ENCODE results near the gene VPS8.

The VPS8 gene

GRCh38 chr3:184811999-184812661 is at the start of gene VPS8:
TSS of gene VPS8 (plus strand) at chr3:184812166. CDS start at chr3:184824633, 12,467 bp downstream.
- peaks cover 4% of the 10 kb centered on the region; the same call in 1 of the 2 replicates for H3K36me3 ChIP-seq (ENCODE audit: control insufficient read depth, insufficient read depth, low read length)
- no peak within 1 kb of the TSS for H3K27ac ChIP-seq (ENCODE audit: low read depth, low read length)
- H3K27me3 ChIP-seq (ENCODE audit: control insufficient read depth, insufficient read depth, low read length), result no peaks in the 10 kb centered on the region
- H3K9ac ChIP-seq (ENCODE audit: low read length), result peak within 1 kb of the TSS; percentile 52
- 0 out of 2 replicates have a peak, but pooled peaks cover 8% of the 10 kb centered on the region for H3K4me1 ChIP-seq (ENCODE audit: control insufficient read depth, insufficient read depth, low read length)
- no peaks in the 10 kb centered on the region for H3K9me3 ChIP-seq (ENCODE audit: control insufficient read depth, insufficient read depth, low read depth, low read length)
- H3K4me3 ChIP-seq (ENCODE audit: low read depth, low read length), result peak within 1 kb of the TSS; percentile 86

- Histone ChIP-seq H3K9ac (ENCODE audit: low read length) (no peak overlapping the region), H3K4me1 (ENCODE audit: control insufficient read depth, insufficient read depth, low read length) (peaks cover 23% of the 10 kb centered on the region)
Measured at GRCh38 chr3:184764191-184764590, 47.8 kb upstream of the VPS8 start.

GRCh38 chr3:184765047-184765729 is 46.8 kb upstream of the VPS8 start:
- H3K27ac ChIP-seq (ENCODE audit: low read depth, low read length), result no peak overlapping the region
- no peaks in the 10 kb centered on the region for H3K27me3 ChIP-seq (ENCODE audit: control insufficient read depth, insufficient read depth, low read length)
- H3K9ac ChIP-seq (ENCODE audit: low read length), result no peak overlapping the region
- H3K4me1 ChIP-seq (ENCODE audit: control insufficient read depth, insufficient read depth, low read length), result peaks cover 29% of the 10 kb centered on the region
- H3K4me3 ChIP-seq (ENCODE audit: low read depth, low read length), result no peak overlapping the region
- no peaks in the 10 kb centered on the region for H3K9me3 ChIP-seq (ENCODE audit: control insufficient read depth, insufficient read depth, low read depth, low read length)
- no peaks in the 10 kb centered on the region for H3K36me3 ChIP-seq (ENCODE audit: control insufficient read depth, insufficient read depth, low read length)

More at GRCh38 chr3:184764191-184764590, 47.8 kb upstream of the VPS8 start:
- no peak overlapping the region for H3K4me3 ChIP-seq (ENCODE audit: low read depth, low read length)
- no peaks in the 10 kb centered on the region for H3K36me3 ChIP-seq (ENCODE audit: control insufficient read depth, insufficient read depth, low read length)
- no peaks in the 10 kb centered on the region for H3K27me3 ChIP-seq (ENCODE audit: control insufficient read depth, insufficient read depth, low read length)
- H3K27ac ChIP-seq (ENCODE audit: low read depth, low read length), result no peak overlapping the region
- H3K9me3 ChIP-seq (ENCODE audit: control insufficient read depth, insufficient read depth, low read depth, low read length), result no peaks in the 10 kb centered on the region

- Histone ChIP-seq H3K9ac (ENCODE audit: low read length) (no peak overlapping the region), H3K27ac (ENCODE audit: low read depth, low read length) (no peak overlapping the region), H3K27me3 (ENCODE audit: control insufficient read depth, insufficient read depth, low read length) (no peaks in the 10 kb centered on the region)
Measured at GRCh38 chr3:184765730-184766074, 46.3 kb upstream of the VPS8 start.

GRCh38 chr3:184766555-184767261 is 45.3 kb upstream of the VPS8 start:
- peaks cover 27% of the 10 kb centered on the region for H3K4me1 ChIP-seq (ENCODE audit: control insufficient read depth, insufficient read depth, low read length)
- no peak overlapping the region for H3K4me3 ChIP-seq (ENCODE audit: low read depth, low read length)
- H3K9me3 ChIP-seq (ENCODE audit: control insufficient read depth, insufficient read depth, low read depth, low read length), result no peaks in the 10 kb centered on the region
- no peaks in the 10 kb centered on the region for H3K36me3 ChIP-seq (ENCODE audit: control insufficient read depth, insufficient read depth, low read length)
- no peak overlapping the region for H3K27ac ChIP-seq (ENCODE audit: low read depth, low read length)
- no peaks in the 10 kb centered on the region for H3K27me3 ChIP-seq (ENCODE audit: control insufficient read depth, insufficient read depth, low read length)
- no peak overlapping the region for H3K9ac ChIP-seq (ENCODE audit: low read length)

More at GRCh38 chr3:184765730-184766074, 46.3 kb upstream of the VPS8 start:
- Histone ChIP-seq H3K4me1 (ENCODE audit: control insufficient read depth, insufficient read depth, low read length) (peaks cover 27% of the 10 kb centered on the region), H3K9me3 (ENCODE audit: control insufficient read depth, insufficient read depth, low read depth, low read length) (no peaks in the 10 kb centered on the region), H3K36me3 (ENCODE audit: control insufficient read depth, insufficient read depth, low read length) (no peaks in the 10 kb centered on the region), H3K4me3 (ENCODE audit: low read depth, low read length) (no peak overlapping the region)

GRCh38 chr3:184767377-184767776 is 44.6 kb upstream of the VPS8 start:
- no peaks in the 10 kb centered on the region for H3K9me3 ChIP-seq (ENCODE audit: control insufficient read depth, insufficient read depth, low read depth, low read length)
- H3K36me3 ChIP-seq (ENCODE audit: control insufficient read depth, insufficient read depth, low read length), result no peaks in the 10 kb centered on the region
- no peak overlapping the region for H3K27ac ChIP-seq (ENCODE audit: low read depth, low read length)
- no peak overlapping the region for H3K9ac ChIP-seq (ENCODE audit: low read length)
- no peaks in the 10 kb centered on the region for H3K27me3 ChIP-seq (ENCODE audit: control insufficient read depth, insufficient read depth, low read length)
- H3K4me1 ChIP-seq (ENCODE audit: control insufficient read depth, insufficient read depth, low read length), result peaks cover 26% of the 10 kb centered on the region
- no peak overlapping the region for H3K4me3 ChIP-seq (ENCODE audit: low read depth, low read length)

GRCh38 chr3:184769382-184770170 is 42.4 kb upstream of the VPS8 start:
- H3K4me3 ChIP-seq (ENCODE audit: low read depth, low read length), result no peak overlapping the region
- H3K36me3 ChIP-seq (ENCODE audit: control insufficient read depth, insufficient read depth, low read length), result no peaks in the 10 kb centered on the region

GRCh38 chr3:184770541-184770940 is 41.4 kb upstream of the VPS8 start:
- H3K9me3 ChIP-seq (ENCODE audit: control insufficient read depth, insufficient read depth, low read depth, low read length), result no peaks in the 10 kb centered on the region
- no peaks in the 10 kb centered on the region for H3K36me3 ChIP-seq (ENCODE audit: control insufficient read depth, insufficient read depth, low read length)
- no peak overlapping the region for H3K9ac ChIP-seq (ENCODE audit: low read length)
- no peaks in the 10 kb centered on the region for H3K27me3 ChIP-seq (ENCODE audit: control insufficient read depth, insufficient read depth, low read length)
- H3K27ac ChIP-seq (ENCODE audit: low read depth, low read length), result no peak overlapping the region
- H3K4me3 ChIP-seq (ENCODE audit: low read depth, low read length), result no peak overlapping the region
- H3K4me1 ChIP-seq (ENCODE audit: control insufficient read depth, insufficient read depth, low read length), result peaks cover 38% of the 10 kb centered on the region

More at GRCh38 chr3:184769382-184770170, 42.4 kb upstream of the VPS8 start:
- peaks cover 35% of the 10 kb centered on the region for H3K4me1 ChIP-seq (ENCODE audit: control insufficient read depth, insufficient read depth, low read length)
- H3K9me3 ChIP-seq (ENCODE audit: control insufficient read depth, insufficient read depth, low read depth, low read length), result no peaks in the 10 kb centered on the region
- H3K9ac ChIP-seq (ENCODE audit: low read length), result no peak overlapping the region
- H3K27me3 ChIP-seq (ENCODE audit: control insufficient read depth, insufficient read depth, low read length), result no peaks in the 10 kb centered on the region
- no peak overlapping the region for H3K27ac ChIP-seq (ENCODE audit: low read depth, low read length)

GRCh38 chr3:184771301-184772127 is 40.5 kb upstream of the VPS8 start:
- H3K9ac ChIP-seq (ENCODE audit: low read length), result no peak overlapping the region
- no peaks in the 10 kb centered on the region for H3K36me3 ChIP-seq (ENCODE audit: control insufficient read depth, insufficient read depth, low read length)
- H3K27me3 ChIP-seq (ENCODE audit: control insufficient read depth, insufficient read depth, low read length), result no peaks in the 10 kb centered on the region
- no peak overlapping the region for H3K27ac ChIP-seq (ENCODE audit: low read depth, low read length)
- no peaks in the 10 kb centered on the region for H3K9me3 ChIP-seq (ENCODE audit: control insufficient read depth, insufficient read depth, low read depth, low read length)
- no peak overlapping the region for H3K4me3 ChIP-seq (ENCODE audit: low read depth, low read length)
- peaks cover 44% of the 10 kb centered on the region for H3K4me1 ChIP-seq (ENCODE audit: control insufficient read depth, insufficient read depth, low read length)

- Histone ChIP-seq H3K27ac (ENCODE audit: low read depth, low read length) (no peak overlapping the region), H3K27me3 (ENCODE audit: control insufficient read depth, insufficient read depth, low read length) (no peaks in the 10 kb centered on the region), H3K36me3 (ENCODE audit: control insufficient read depth, insufficient read depth, low read length) (no peaks in the 10 kb centered on the region), H3K4me3 (ENCODE audit: low read depth, low read length) (no peak overlapping the region), H3K9ac (ENCODE audit: low read length) (no peak overlapping the region), H3K9me3 (ENCODE audit: control insufficient read depth, insufficient read depth, low read depth, low read length) (no peaks in the 10 kb centered on the region), H3K4me1 (ENCODE audit: control insufficient read depth, insufficient read depth, low read length) (peaks cover 43% of the 10 kb centered on the region)
Measured at GRCh38 chr3:184772667-184773272, 39.2 kb upstream of the VPS8 start.

Measured in HUES6 (cell line).